ENCODE data around the gene RIOK3. TPM values are rescaled to one million over a fixed set of nuclear protein-coding genes. Genes with fewer than 3 reads are reported as not detected.
A peak's percentile ranks its signal among the peaks of the same experiment; 100 is the strongest.
"Not testable (repeated sequence)": the region's sequence is repeated elsewhere in the genome, so short reads cannot be mapped to it uniquely, and the experiment has no call there.

RIOK3 gene
- total RNA-seq, 1 donor from 2014 or later, result 49.3 TPM

GRCh38 chr18:23487738-23488570, 34.9 kb downstream of the RIOK3 start:
- intact Hi-C loops (cut with DNase I), result no loop called here
- no peak for ATAC-seq

DNA sequence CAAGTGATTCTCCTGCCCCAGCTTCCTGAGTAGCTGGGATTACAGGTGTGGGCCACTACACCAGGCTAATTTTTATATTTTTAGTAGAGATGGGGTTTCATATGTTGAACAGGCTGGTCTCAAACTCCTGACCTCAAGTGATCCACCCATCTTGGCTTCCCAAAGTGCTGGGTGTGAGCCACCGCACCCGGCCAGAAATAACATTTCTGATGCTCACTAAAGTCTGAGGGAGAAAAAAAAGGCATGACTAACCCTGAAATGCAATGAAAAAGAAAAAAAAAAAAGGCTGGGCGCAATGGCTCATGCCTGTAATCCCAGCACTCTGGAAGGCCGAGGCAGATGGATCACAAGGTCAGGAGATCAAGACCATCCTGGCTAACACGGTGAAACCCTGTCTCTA, 36.5 kb downstream of the RIOK3 start:
- not testable (repeated sequence) for DNase-seq (ENCODE audit: missing footprints)

More at GRCh38 chr18:23487738-23488570, 34.9 kb downstream of the RIOK3 start:
- no peak for DNase-seq (ENCODE audit: missing footprints)

DNA sequence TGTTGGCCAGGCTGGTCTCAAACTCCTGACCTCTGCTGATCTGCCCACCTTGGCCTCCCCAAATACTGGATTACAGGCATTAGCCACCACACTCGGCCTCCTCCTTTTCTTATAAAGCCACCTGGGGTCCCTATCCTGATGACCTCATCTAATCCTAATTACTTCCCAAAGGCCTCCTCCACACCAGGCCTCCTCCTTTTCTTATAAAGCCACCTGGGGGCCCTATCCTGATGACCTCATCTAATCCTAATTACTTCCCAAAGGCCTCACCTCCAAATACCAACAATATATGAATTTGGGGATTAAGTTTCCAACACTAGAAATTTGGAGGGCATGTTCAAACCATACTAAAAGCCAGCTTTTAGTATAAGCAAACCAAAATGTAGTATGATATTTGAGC, 40.6 kb downstream of the RIOK3 start:
- intact Hi-C loops (cut with DNase I), result loop anchor here (10.0 kb wide), 1 partner anchor 501 kb away; no protein-coding TSS in a partner anchor
- ATAC-seq (no peak), DNase-seq (ENCODE audit: missing footprints) (no peak)

More for the DNA sequence above, 36.5 kb downstream of the RIOK3 start:
- ATAC-seq; intact Hi-C loops (cut with DNase I): not testable (repeated sequence)

- no peak for ATAC-seq
Measured at GRCh38 chr18:23494992-23495391, 41.9 kb downstream of the RIOK3 start.

GRCh38 chr18:23495723-23496440, 42.8 kb downstream of the RIOK3 start:
- peak; percentile 83 for ATAC-seq
- intact Hi-C loops (cut with DNase I), result loop anchor here (10.0 kb wide), 1 partner anchor 499 kb away; no protein-coding TSS in a partner anchor
- DNase-seq (ENCODE audit: missing footprints), result no peak

More at GRCh38 chr18:23494992-23495391, 41.9 kb downstream of the RIOK3 start:
- intact Hi-C loops (cut with DNase I), result loop anchor here (10.0 kb wide), 1 partner anchor 500 kb away; no protein-coding TSS in a partner anchor
- no peak for DNase-seq (ENCODE audit: missing footprints)

GRCh38 chr18:23498117-23498516, 45.0 kb downstream of the RIOK3 start:
- intact Hi-C loops (cut with DNase I), result loop anchor here (10.0 kb wide), 1 partner anchor 497 kb away; no protein-coding TSS in a partner anchor
- DNase-seq (ENCODE audit: missing footprints), result no peak
- ATAC-seq, result no peak

DNA sequence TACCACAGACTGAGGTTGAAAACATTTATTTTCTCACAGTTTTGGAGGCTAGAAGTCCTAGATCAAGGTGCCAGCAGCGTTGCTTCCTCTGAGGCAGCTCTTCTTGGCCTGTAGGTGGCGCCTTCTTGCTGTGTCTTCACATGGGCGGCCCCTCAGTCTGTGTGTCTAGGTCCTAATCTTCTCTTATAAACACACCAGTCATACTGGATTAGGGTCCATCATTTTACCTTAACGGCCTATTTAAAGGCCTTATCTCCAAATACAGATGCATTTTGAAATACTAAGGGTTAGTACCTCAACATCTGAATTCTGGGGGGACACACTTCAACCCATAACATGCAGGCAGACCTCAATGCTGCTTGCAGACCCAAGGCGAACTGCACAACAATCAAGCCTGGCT, 45.8 kb downstream of the RIOK3 start:
- no peak for ATAC-seq
- intact Hi-C loops (cut with DNase I), result loop anchor here (10.0 kb wide), 1 partner anchor 496 kb away; no protein-coding TSS in a partner anchor
- DNase-seq (ENCODE audit: missing footprints), result no peak

GRCh38 chr18:23499291-23499781, 46.2 kb downstream of the RIOK3 start:
- no peak for DNase-seq (ENCODE audit: missing footprints)
- no peak for ATAC-seq
- intact Hi-C loops (cut with DNase I), result loop anchor here (10.0 kb wide), 1 partner anchor 495 kb away; no protein-coding TSS in a partner anchor

GRCh38 chr18:23501626-23502025, 48.5 kb downstream of the RIOK3 start:
- ATAC-seq (no peak), DNase-seq (ENCODE audit: missing footprints) (no peak)
- intact Hi-C loops (cut with DNase I), result loop anchor here (5.0 to 10.0 kb wide), 3 partner anchors 49 to 313 kb away; partner anchors contain the start of genes NPC1 and RIOK3

- ATAC-seq (no peak), DNase-seq (ENCODE audit: missing footprints) (no peak)
- intact Hi-C loops (cut with DNase I), result loop anchor here (5.0 to 10.0 kb wide), 3 partner anchors 50 to 312 kb away; partner anchors contain the start of genes NPC1 and RIOK3
Measured at GRCh38 chr18:23502516-23503037, 49.5 kb downstream of the RIOK3 start.

- ATAC-seq, result peak; percentile 98
- intact Hi-C loops (cut with DNase I), result loop anchor here (5.0 to 10.0 kb wide), 3 partner anchors 51 to 312 kb away; partner anchors contain the start of genes NPC1 and RIOK3
- peak; percentile 99 for DNase-seq (ENCODE audit: missing footprints)
Measured at GRCh38 chr18:23503038-23503962, 50.2 kb downstream of the RIOK3 start, which contains the start of gene RMC1. TSS of gene RMC1 (plus strand) at chr18:23503511. CDS start at chr18:23503619, 108 bp downstream.

DNA sequence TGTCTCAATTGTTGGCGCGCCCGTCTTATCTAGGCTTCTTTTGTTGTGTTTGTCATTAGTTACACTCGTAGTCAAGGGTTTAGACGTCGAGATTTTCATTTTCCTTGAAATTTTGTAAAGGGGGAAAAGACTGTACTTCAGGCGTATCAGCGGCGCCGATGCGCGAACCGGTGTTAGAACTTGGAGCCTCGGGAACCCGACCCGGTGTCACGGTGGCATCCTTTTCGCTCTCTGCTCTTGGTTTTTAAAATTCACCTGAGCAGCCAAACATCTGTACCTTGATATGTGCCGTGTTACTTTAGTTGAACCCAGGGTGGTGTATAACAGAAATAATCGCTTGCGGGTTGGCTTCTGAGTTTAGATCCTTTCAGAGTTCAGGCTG, 50.9 kb downstream of the RIOK3 start:
- intact Hi-C loops (cut with DNase I), result loop anchor here (5.0 to 10.0 kb wide), 3 partner anchors 52 to 311 kb away; partner anchors contain the start of genes NPC1 and RIOK3
- ATAC-seq (no peak), DNase-seq (ENCODE audit: missing footprints) (no peak)

DNA sequence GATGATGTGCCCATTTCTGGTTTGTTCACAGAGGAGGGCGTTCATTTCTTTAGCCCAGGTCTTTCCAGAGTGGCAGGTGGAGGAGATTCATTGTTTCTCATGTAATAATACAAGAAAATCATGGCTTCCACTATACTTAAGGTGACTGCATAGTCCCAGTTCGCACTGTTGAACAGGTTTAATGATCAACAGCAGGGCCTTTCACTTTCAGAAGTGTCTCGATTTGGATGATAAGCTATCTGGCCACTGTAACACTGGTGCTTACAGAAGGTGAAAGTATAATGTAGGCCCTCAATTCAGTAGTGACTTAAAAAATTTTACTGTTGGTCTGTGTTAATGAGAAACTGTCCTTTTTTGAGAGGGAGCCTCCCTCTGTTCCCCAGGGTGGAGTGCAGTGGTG, 51.6 kb downstream of the RIOK3 start:
- ATAC-seq (no peak), DNase-seq (ENCODE audit: missing footprints) (no peak)
- intact Hi-C loops (cut with DNase I), result loop anchor here (5.0 to 10.0 kb wide), 3 partner anchors 52 to 310 kb away; partner anchors contain the start of genes NPC1 and RIOK3

- DNase-seq (ENCODE audit: missing footprints) (no peak), ATAC-seq (no peak)
- intact Hi-C loops (cut with DNase I), result loop anchor here (10.0 kb wide), 1 partner anchor 308 kb away; no protein-coding TSS in a partner anchor
Measured at GRCh38 chr18:23506393-23506792, 53.3 kb downstream of the RIOK3 start.

DNA sequence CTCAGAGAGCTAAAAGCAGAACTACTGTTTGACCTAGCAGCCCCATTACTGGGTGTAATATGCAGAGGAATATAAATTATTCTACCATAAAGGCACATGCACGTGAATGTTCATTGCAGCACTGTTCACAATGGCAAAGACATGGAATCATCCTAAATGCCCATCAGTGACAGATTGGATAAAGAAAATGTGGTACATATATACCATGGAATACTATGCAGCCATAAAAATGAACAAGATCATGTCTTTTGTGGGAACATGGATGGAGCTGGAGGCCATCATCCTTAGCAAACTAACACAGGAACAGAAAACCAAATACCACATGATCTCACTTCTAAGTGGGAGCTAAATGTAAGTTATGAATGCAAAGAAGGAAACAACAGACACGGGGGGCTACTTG, 57.8 kb downstream of the RIOK3 start:
- intact Hi-C loops (cut with DNase I), result loop anchor here (10.0 kb wide), 1 partner anchor 194 kb away; no protein-coding TSS in a partner anchor
- DNase-seq (ENCODE audit: missing footprints); ATAC-seq: not testable (repeated sequence)

- not testable (repeated sequence) for DNase-seq (ENCODE audit: missing footprints); ATAC-seq
- intact Hi-C loops (cut with DNase I), result loop anchor here (10.0 kb wide), 1 partner anchor 193 kb away; no protein-coding TSS in a partner anchor
Measured at GRCh38 chr18:23512216-23512615, 59.1 kb downstream of the RIOK3 start.

DNA sequence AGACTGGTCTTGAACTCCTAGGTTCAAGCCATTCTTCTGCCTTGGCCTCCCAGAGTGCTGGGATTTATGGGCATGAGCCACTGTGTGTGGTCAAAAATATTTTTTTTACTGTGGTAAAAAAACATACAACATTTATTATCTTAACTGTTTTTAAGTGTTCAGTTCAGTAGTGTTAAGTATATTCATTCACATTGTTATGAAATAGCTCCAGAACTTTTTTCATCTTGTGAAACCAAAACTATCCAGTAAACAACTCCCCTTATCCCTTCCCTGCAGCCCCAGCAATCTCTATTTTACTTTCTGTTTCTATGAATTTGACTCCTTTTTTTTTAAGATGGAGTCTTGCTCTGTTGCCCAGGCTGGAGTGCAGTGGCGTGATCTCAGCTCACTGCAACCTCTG, 59.6 kb downstream of the RIOK3 start:
- DNase-seq (ENCODE audit: missing footprints) (no peak), ATAC-seq (no peak)
- intact Hi-C loops (cut with DNase I), result loop anchor here (10.0 kb wide), 1 partner anchor 192 kb away; no protein-coding TSS in a partner anchor

Data from Right ventricle myocardium inferior (tissue), 1 donor.